HG03460 (cell line): Measurements from ENCODE around the gene PTBP1.
"Not testable (repeated sequence)": the region's sequence is repeated elsewhere in the genome, so short reads cannot be mapped to it uniquely, and the experiment has no call there.

Source experiments
- ATAC-seq: cut with Tn5 transposase; IDR thresholded peaks from one replicate; pipeline ENCODE4 v1.9.1; 2021; ENCODE audit not compliant: unreplicated experiment

PTBP1 gene

DNA sequence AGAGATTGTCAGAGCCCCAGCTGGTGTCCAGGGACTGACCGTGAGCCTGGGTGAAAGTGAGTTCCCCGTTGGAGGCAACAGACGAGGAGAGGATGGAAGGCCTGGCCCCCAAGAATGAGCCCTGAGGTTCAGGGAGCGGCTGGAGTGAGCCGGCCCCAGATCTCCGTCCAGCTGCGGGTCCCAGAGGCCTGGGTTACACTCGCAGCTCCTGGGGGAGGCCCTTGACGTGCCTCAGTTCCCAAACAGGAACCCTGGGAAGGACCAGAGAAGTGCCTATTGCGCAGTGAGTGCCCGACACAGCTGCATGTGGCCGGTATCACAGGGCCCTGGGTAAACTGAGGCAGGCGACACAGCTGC, 53.7 kb downstream of the PTBP1 start:
- no peak for ATAC-seq

DNA sequence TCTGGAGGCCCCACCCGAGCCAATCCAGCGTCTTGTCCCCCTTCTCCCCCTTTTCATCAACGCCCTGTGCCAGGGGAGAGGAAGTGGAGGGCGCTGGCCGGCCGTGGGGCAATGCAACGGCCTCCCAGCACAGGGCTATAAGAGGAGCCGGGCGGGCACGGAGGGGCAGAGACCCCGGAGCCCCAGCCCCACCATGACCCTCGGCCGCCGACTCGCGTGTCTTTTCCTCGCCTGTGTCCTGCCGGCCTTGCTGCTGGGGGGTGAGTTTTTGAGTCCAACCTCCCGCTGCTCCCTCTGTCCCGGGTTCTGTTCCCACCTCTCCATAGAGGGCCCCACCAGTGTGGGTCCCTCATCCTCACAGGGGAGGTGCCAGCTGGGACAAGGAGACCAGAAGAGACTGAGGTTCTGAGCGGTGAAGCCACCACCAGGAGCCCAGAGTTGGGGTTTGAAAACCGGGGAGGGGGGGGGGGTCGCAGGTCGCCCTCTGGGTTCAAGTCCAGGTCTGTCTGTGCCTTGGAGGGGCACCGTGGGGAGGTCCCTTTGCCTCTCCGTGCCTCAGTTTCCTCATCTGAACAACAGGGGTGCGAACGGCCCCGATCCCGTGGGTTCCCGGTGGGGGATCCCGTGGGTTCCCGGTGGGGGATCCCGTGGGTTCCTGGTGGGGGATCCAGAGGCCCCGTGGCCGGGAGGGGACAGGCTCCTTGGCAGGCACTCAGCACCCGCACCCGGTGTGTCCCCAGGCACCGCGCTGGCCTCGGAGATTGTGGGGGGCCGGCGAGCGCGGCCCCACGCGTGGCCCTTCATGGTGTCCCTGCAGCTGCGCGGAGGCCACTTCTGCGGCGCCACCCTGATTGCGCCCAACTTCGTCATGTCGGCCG, 55.1 kb downstream of the PTBP1 start, which contains the start of gene ELANE:
Gene ELANE (plus strand): TSS at position 168 of the 878 bp plus-strand sequence. CDS start 26 bp downstream, at position 194.
- ATAC-seq = no peak

DNA sequence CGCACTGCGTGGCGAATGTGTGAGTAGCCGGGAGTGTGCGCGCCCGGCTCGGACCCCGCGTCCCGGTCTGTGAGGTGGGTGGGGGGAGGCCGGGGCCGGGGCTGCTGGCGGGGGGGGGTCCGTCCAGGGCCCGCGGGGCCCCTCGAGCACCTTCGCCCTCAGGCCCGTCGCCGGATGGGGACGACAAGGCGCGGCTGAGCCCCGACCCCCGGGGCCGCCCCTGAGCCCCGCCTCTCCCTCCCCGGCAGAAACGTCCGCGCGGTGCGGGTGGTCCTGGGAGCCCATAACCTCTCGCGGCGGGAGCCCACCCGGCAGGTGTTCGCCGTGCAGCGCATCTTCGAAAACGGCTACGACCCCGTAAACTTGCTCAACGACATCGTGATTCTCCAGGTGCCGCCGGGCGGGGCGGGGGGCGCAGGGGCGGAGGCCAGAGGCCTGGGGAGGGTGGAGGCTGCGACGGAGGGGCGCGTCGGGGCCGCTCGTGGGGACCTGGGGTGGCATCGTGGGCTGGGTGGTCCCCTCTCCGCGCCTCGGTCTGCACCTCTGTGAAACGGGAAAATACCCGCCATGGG, 55.8 kb downstream of the PTBP1 start:
- ATAC-seq = no peak

DNA sequence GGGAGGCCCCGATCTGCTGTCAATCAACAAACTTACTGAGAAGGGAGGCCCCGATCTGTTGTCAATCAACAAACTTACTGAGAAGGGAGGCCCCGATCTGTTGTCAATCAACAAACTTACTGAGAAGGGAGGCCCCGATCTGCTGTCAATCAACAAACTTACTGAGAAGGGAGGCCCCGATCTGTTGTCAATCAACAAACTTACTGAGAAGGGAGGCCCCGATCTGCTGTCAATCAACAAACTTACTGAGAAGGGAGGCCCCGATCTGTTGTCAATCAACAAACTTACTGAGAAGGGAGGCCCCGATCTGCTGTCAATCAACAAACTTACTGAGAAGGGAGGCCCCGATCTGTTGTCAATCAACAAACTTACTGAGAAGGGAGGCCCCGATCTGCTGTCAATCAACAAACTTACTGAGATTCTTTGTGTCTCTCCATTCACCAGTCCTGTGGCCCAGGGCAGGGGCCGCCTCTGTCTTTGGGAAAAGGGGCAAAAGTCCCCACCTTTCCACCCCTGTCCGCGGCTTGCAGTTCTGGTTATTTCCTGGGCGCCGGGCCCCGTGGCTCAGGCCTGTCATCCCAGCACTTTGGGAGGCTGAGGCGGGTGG, 56.5 kb downstream of the PTBP1 start:
- ATAC-seq = not testable (repeated sequence)

DNA sequence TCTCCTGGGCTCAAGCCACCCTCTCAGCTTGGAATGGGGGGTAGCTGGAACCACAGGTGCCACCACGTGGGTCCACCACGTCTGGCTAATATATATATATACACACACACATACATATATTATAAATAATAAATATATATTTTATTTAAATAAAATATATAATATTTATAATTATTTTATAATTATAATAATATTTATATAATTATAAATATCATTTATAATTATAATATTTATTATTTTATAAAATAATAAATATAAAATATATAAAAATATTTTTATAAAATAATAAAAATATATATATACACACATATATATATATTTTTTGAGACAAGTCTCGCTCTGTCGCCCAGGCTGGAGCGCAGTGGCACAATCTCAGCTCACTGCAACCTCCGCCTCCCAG, 57.3 kb downstream of the PTBP1 start:
- ATAC-seq = no peak

DNA sequence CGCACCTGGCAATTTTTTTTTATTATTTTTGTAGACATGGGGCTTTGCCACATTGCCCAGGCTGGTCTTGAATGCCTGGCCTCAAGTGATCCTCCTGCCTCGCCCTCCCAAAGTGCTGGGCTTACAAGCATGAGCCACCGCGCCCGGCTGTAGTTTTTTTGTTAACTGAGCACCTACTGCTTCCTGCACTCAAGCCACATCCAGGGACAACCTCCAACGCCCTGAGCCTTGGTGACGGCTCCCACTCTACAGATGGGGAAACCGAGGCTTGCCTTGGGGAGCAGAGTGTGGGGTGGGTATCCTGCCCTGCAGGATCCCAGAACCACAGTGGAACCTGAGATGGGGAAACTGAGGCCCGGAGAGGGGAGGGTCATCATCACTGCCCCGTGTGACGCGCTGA, 57.9 kb downstream of the PTBP1 start:
- no peak for ATAC-seq

GRCh38 chr19:855566-856120, 58.4 kb downstream of the PTBP1 start:
- no peak for ATAC-seq

GRCh38 chr19:858284-858683, 61.0 kb downstream of the PTBP1 start:
- no peak for ATAC-seq

- no peak for ATAC-seq
These were observed 61.9 kb downstream of the PTBP1 start, which contains the start of gene CFD for GRCh38 chr19:858868-859843. CFD (plus strand) TSS chr19:859664; CDS start chr19:859690, 26 bp downstream.

- ATAC-seq = no peak
These were observed 64.0 kb downstream of the PTBP1 start for GRCh38 chr19:861141-861755.
